Activated B cell treated with CpG ODN at 0.5 μM for 24 hours (primary cell): Measurements from ENCODE around the gene LRRC27. TPM values are rescaled to one million over a fixed set of nuclear protein-coding genes. Genes with fewer than 3 reads are reported as not detected.

ENCODE experiments used
- ATAC-seq: fragments of 200-7000 bp; cut with Tn5 transposase; one replicate; pipeline ENCODE4 v1.10.0; 2021; ENCODE audit warnings: low read depth, mild to moderate bottlenecking, moderate library complexity
- CTCF ChIA-PET: fragments of 350-600 bp; sonication (Branson Sonifier 250); formaldehyde crosslinking; loops from one replicate; lab custom pipeline; 2021; ENCODE audit warnings: antibody characterized with exemption; lab: Charles Lee
- POLR2A ChIA-PET: fragments of 350-600 bp; sonication (Branson Sonifier 250); formaldehyde crosslinking; loops from one replicate; lab custom pipeline; 2021; ENCODE audit warnings: antibody characterized with exemption; lab: Charles Lee
- DNase-seq: peaks from one replicate; pipeline ENCODE4 v3.0.0; 2022
- H3K27ac Mint-ChIP-seq: one replicate; pipeline ENCODE4 v1.8.0; 2020; ENCODE audit warnings: mixed read lengths
- H3K27me3 Mint-ChIP-seq: one replicate; pipeline ENCODE4 v1.8.0; 2021; ENCODE audit warnings: mixed read lengths
- H3K36me3 Mint-ChIP-seq: one replicate; pipeline ENCODE4 v1.8.0; 2021; ENCODE audit warnings: low read depth, mixed read lengths
- H3K4me1 Mint-ChIP-seq: one replicate; pipeline ENCODE4 v1.8.0; 2021; ENCODE audit warnings: mixed read lengths
- H3K4me3 Mint-ChIP-seq: one replicate; pipeline ENCODE4 v1.8.0; 2020; ENCODE audit warnings: mild to moderate bottlenecking, mixed read lengths
- H3K9me3 Mint-ChIP-seq: one replicate; pipeline ENCODE4 v1.8.0; 2020; ENCODE audit warnings: mixed read lengths
- CTCF ChIP-seq: fragments of 200-600 bp; IDR thresholded peaks from one replicate; pipeline ENCODE4 v1.8.0; 2022; ENCODE audit warnings: antibody characterized with exemption, mild to moderate bottlenecking
- intact Hi-C: fragments of 100-400 bp; cut with micrococcal nuclease; formaldehyde crosslinking; loops from one replicate; pipeline ENCODE4 v1.15.1; 2024
- total RNA-seq: library from RNA; stranded (reverse); gene quantifications from 2 replicates; pipeline ENCODE4 v1.2.3, GENCODE V29; 2022

Gene LRRC27
- total RNA-seq, 1 donor from 2014 or later, result 15.2 TPM

GRCh38 chr10:132406750-132407149, 74.8 kb downstream of the LRRC27 start:
- intact Hi-C loops, result no loop called here
- Mint-ChIP-seq H3K4me3 (no peak overlapping the region), H3K27me3 (no peaks in the 10 kb centered on the region), H3K9me3 (no peaks in the 10 kb centered on the region), H3K36me3 (peaks cover 31% of the 10 kb centered on the region), H3K27ac (no peak overlapping the region), H3K4me1 (peaks cover 35% of the 10 kb centered on the region)
- ATAC-seq (no peak), DNase-seq (no peak)
- CTCF ChIA-PET, result interaction anchor here (1.0 kb wide), 1 partner anchor 9 kb away, joined by 3 read pairs; no protein-coding TSS in a partner anchor
- TF ChIP-seq CTCF, result no peak
- POLR2A ChIA-PET, result interaction anchor here (0.6 to 0.9 kb wide), 2 partner anchors 14 to 40 kb away, joined by 3 read pairs; no protein-coding TSS in a partner anchor

- TF ChIP-seq CTCF, result no peak
- Mint-ChIP-seq H3K4me3 (peak overlapping the region; percentile 19), H3K4me1 (peaks cover 32% of the 10 kb centered on the region), H3K27me3 (no peaks in the 10 kb centered on the region), H3K9me3 (no peaks in the 10 kb centered on the region), H3K27ac (peak overlapping the region; percentile 35), H3K36me3 (peaks cover 31% of the 10 kb centered on the region)
- ChIA-PET CTCF (interaction anchor here (1.4 kb wide), 1 partner anchor 14 kb away, joined by 3 read pairs; no protein-coding TSS in a partner anchor), POLR2A (interaction anchor here (0.6 to 0.9 kb wide), 2 partner anchors 14 to 39 kb away, joined by 3 read pairs; no protein-coding TSS in a partner anchor)
- intact Hi-C loops, result no loop called here
- ATAC-seq (peak; percentile 43), DNase-seq (no peak)
These were observed 75.3 kb downstream of the LRRC27 start for GRCh38 chr10:132407243-132407746.

- H3K9me3 Mint-ChIP-seq, result no peaks in the 10 kb centered on the region
- H3K36me3 Mint-ChIP-seq, result peaks cover 31% of the 10 kb centered on the region
- peaks cover 35% of the 10 kb centered on the region for H3K4me1 Mint-ChIP-seq
- intact Hi-C loops, result no loop called here
- peak; percentile 53 for ATAC-seq
- H3K27me3 Mint-ChIP-seq, result no peaks in the 10 kb centered on the region
- H3K4me3 Mint-ChIP-seq, result peak overlapping the region; percentile 19
- CTCF ChIA-PET, result interaction anchor here (1.4 kb wide), 1 partner anchor 14 kb away, joined by 3 read pairs; no protein-coding TSS in a partner anchor
- TF ChIP-seq CTCF, result no peak
- peak overlapping the region; percentile 35 for H3K27ac Mint-ChIP-seq
- POLR2A ChIA-PET, result no interaction called here
- DNase-seq, result no peak
These were observed 75.9 kb downstream of the LRRC27 start for GRCh38 chr10:132407846-132408278.

- no peak overlapping the region for H3K4me3 Mint-ChIP-seq
- H3K27ac Mint-ChIP-seq, result peak overlapping the region; percentile 30
- DNase-seq (no peak), ATAC-seq (no peak)
- peaks cover 30% of the 10 kb centered on the region for H3K36me3 Mint-ChIP-seq
- H3K9me3 Mint-ChIP-seq, result no peaks in the 10 kb centered on the region
- TF ChIP-seq CTCF, result no peak
- H3K4me1 Mint-ChIP-seq, result peaks cover 31% of the 10 kb centered on the region
- H3K27me3 Mint-ChIP-seq, result no peaks in the 10 kb centered on the region
- POLR2A ChIA-PET, result no interaction called here
- CTCF ChIA-PET, result interaction anchor here (1.4 kb wide), 1 partner anchor 13 kb away, joined by 3 read pairs; no protein-coding TSS in a partner anchor
- intact Hi-C loops, result no loop called here
These were observed 76.4 kb downstream of the LRRC27 start for GRCh38 chr10:132408367-132408781.

- no peaks in the 10 kb centered on the region for H3K27me3 Mint-ChIP-seq
- DNase-seq, result no peak
- intact Hi-C loops, result no loop called here
- peaks cover 29% of the 10 kb centered on the region for H3K36me3 Mint-ChIP-seq
- peaks cover 31% of the 10 kb centered on the region for H3K4me1 Mint-ChIP-seq
- no peak overlapping the region for H3K27ac Mint-ChIP-seq
- CTCF ChIA-PET, result no interaction called here
- POLR2A ChIA-PET, result no interaction called here
- TF ChIP-seq CTCF, result no peak
- no peak overlapping the region for H3K4me3 Mint-ChIP-seq
- H3K9me3 Mint-ChIP-seq, result no peaks in the 10 kb centered on the region
- no peak for ATAC-seq
These were observed 77.1 kb downstream of the LRRC27 start for GRCh38 chr10:132408823-132409666.
